HepG2 (cell line): Measurements from ENCODE around the gene PLVAP. TPM values are rescaled to one million over a fixed set of nuclear protein-coding genes. Genes with fewer than 3 reads are reported as not detected.

Source experiments
- ARNT2 ChIP-seq: sonication (generic); formaldehyde crosslinking; IDR thresholded peaks from 2 replicates; pipeline ENCODE4 v1.8.0; 2022; ENCODE audit warnings: mild to moderate bottlenecking, low read depth, missing genetic modification reagents, moderate library complexity
- ATAD3A ChIP-seq: sonication (generic); formaldehyde crosslinking; IDR thresholded peaks from 2 replicates; pipeline ENCODE4 v1.4.0; 2020; ENCODE audit warnings: missing genetic modification reagents
- CC2D1A ChIP-seq: sonication (generic); formaldehyde crosslinking; IDR thresholded peaks from 2 replicates; pipeline ENCODE4 v1.8.1; 2023; ENCODE audit warnings: mild to moderate bottlenecking, missing genetic modification reagents
- HNRNPUL1 ChIP-seq: fragments of 200-400 bp; formaldehyde crosslinking; IDR thresholded peaks from 2 replicates; pipeline ENCODE4 v1.6.1; 2017; ENCODE audit warnings: low read depth, mild to moderate bottlenecking, low read length, moderate library complexity
- IKZF1 ChIP-seq: fragments of 450-650 bp; IDR thresholded peaks from 2 replicates; pipeline ENCODE4 v1.7.1; 2016
- MAZ ChIP-seq, 2 experiments: sonication (generic) in 1 of 2; formaldehyde crosslinking in 1 of 2; IDR thresholded peaks; 2 replicates each; pipeline versions ENCODE4 v1.5.0 to v1.6.1; 2012 to 2020; ENCODE audit warnings: low read depth in 2 of 2, mild to moderate bottlenecking in 2 of 2, borderline replicate concordance in 1 of 2, improper control_type of control experiment in 1 of 2, low read length in 1 of 2, missing genetic modification reagents in 1 of 2, moderate library complexity in 1 of 2
- NR1H2 ChIP-seq: sonication (generic); formaldehyde crosslinking; IDR thresholded peaks from 2 replicates; pipeline ENCODE4 v1.8.1; 2022; ENCODE audit warnings: low read depth, missing genetic modification reagents, borderline replicate concordance
- SYNCRIP ChIP-seq: fragments of 200-400 bp; formaldehyde crosslinking; IDR thresholded peaks from 2 replicates; pipeline ENCODE4 v1.6.1; 2018; ENCODE audit warnings: mild to moderate bottlenecking, low read depth, low read length; ENCODE audit not compliant: insufficient read depth
- YEATS4 ChIP-seq: sonication (generic); formaldehyde crosslinking; IDR thresholded peaks from 2 replicates; pipeline ENCODE4 v1.4.0; 2020; ENCODE audit warnings: missing genetic modification reagents, borderline replicate concordance
- ZNF24 ChIP-seq: fragments of 450-650 bp; IDR thresholded peaks from 2 replicates; pipeline ENCODE4 v1.6.1; 2017; ENCODE audit warnings: antibody characterized with exemption, mild to moderate bottlenecking
- ZNF446 ChIP-seq: sonication (generic); formaldehyde crosslinking; IDR thresholded peaks from 2 replicates; pipeline ENCODE4 v1.5.0; 2020; ENCODE audit warnings: mild to moderate bottlenecking, missing genetic modification reagents
- ZNF768 ChIP-seq: sonication (generic); formaldehyde crosslinking; IDR thresholded peaks from 2 replicates; pipeline ENCODE4 v1.4.0; 2020; ENCODE audit warnings: missing genetic modification reagents
- ZNF776 ChIP-seq: sonication (generic); formaldehyde crosslinking; IDR thresholded peaks from 2 replicates; pipeline ENCODE4 v1.4.0; 2020; ENCODE audit warnings: mild to moderate bottlenecking, missing genetic modification reagents
- ZNF777 ChIP-seq: sonication (generic); formaldehyde crosslinking; IDR thresholded peaks from 2 replicates; pipeline ENCODE4 v1.4.0; 2020; ENCODE audit warnings: missing genetic modification reagents
- polyA plus RNA-seq, 8 experiments: library from polyadenylated mRNA; depleted of rRNA in 3 of 8; stranded (reverse) in 7 of 8; unstranded in 1 of 8; fragments of >200 nt; fragmentation: Illumina TruSeq in 4 of 8; extraction: Trizol in 4 of 8; gene quantifications; 2 replicates each; pipeline versions ENCODE4 v1.2.1 to v1.2.3, GENCODE V29; 2011 to 2016; ENCODE audit warnings: low read depth in 4 of 8, missing spikeins in 1 of 8, mixed read lengths in 1 of 8; ENCODE audit not compliant: insufficient read depth in 1 of 8
- total RNA-seq, 5 experiments: library from RNA; depleted of rRNA; stranded (reverse); fragments of >200 nt; fragmentation: Illumina TruSeq; extraction: Trizol; gene quantifications; 2 replicates each; pipeline ENCODE4 v1.2.3, GENCODE V29; 2016; ENCODE audit warnings: low read depth in 1 of 5
- TF ChIP-seq, protein P1 (sequence below): sonication (generic); formaldehyde crosslinking; IDR thresholded peaks from 2 replicates; pipeline ENCODE4 v1.4.0; 2020; ENCODE audit warnings: missing genetic modification reagents, borderline replicate concordance
- TF ChIP-seq, protein P2 (sequence below): sonication (generic); formaldehyde crosslinking; IDR thresholded peaks from 2 replicates; pipeline ENCODE4 v1.4.0; 2020; ENCODE audit warnings: missing genetic modification reagents; ENCODE audit errors: not compliant biosample characterization
- TF ChIP-seq, protein P3 (sequence below): sonication (generic); formaldehyde crosslinking; IDR thresholded peaks from 2 replicates; pipeline ENCODE4 v1.5.0; 2020; ENCODE audit warnings: mild to moderate bottlenecking, missing genetic modification reagents
- TF ChIP-seq, protein P4 (sequence below): sonication (generic); formaldehyde crosslinking; IDR thresholded peaks from 2 replicates; pipeline ENCODE4 v1.8.1; 2023; ENCODE audit warnings: mild to moderate bottlenecking, missing genetic modification reagents

PLVAP gene
- total and polyA plus RNA-seq, 2 of the 13 experiments (the other 11 are each of a cell fraction or from before 2014, with no cell fraction given) = 0.26 TPM; not detected in 1

DNA sequence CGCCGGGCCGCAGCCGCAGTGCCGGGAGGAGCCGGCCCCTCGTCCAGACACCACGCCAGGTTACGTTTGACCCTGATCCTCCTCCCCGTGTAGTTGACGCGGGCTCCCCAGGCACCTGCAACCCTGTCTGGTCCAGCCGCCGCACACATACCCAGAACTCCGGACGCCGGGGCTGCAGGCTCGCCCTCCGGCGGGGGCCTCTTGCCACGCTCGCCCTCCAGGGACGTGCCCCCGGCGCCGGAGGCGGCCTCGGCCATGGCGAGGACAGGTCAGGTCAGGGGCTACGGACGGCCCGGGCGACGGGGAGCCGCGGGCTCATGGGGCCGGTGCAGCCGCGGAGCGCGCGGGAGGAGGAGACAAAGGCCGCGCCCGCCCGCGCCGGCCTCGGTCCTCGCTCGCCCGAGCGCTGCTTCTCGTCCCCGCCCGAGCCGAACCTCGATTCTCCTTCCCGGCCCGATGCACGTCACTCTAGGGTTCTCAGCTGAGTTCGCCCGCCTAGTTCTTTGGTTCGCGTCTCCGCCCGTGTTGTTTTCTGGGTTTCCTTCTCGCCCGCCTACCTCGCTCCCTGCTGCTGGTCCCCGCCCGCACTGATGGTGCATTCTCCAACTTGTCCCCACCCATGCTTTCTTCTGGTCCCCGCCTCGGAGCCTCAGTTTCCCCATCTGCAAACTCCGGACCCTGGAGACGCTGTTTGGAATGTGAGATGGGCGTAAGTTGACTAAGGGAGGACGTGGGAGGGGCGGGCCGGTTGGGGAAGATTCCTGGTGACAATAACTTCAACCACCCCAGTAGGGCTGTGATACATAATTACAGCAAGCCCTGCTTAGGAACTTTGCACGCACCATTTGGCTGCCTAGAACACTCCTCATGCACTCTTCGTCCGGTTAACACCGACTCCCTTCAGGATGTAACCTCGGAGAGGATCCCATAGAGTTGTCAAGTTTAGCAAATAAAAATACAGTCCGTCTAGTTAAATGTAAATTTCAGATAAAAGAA lies 42.4 kb downstream of the PLVAP start, which contains the start of gene ANO8 (continued):
- TF ChIP-seq, protein P1, sequence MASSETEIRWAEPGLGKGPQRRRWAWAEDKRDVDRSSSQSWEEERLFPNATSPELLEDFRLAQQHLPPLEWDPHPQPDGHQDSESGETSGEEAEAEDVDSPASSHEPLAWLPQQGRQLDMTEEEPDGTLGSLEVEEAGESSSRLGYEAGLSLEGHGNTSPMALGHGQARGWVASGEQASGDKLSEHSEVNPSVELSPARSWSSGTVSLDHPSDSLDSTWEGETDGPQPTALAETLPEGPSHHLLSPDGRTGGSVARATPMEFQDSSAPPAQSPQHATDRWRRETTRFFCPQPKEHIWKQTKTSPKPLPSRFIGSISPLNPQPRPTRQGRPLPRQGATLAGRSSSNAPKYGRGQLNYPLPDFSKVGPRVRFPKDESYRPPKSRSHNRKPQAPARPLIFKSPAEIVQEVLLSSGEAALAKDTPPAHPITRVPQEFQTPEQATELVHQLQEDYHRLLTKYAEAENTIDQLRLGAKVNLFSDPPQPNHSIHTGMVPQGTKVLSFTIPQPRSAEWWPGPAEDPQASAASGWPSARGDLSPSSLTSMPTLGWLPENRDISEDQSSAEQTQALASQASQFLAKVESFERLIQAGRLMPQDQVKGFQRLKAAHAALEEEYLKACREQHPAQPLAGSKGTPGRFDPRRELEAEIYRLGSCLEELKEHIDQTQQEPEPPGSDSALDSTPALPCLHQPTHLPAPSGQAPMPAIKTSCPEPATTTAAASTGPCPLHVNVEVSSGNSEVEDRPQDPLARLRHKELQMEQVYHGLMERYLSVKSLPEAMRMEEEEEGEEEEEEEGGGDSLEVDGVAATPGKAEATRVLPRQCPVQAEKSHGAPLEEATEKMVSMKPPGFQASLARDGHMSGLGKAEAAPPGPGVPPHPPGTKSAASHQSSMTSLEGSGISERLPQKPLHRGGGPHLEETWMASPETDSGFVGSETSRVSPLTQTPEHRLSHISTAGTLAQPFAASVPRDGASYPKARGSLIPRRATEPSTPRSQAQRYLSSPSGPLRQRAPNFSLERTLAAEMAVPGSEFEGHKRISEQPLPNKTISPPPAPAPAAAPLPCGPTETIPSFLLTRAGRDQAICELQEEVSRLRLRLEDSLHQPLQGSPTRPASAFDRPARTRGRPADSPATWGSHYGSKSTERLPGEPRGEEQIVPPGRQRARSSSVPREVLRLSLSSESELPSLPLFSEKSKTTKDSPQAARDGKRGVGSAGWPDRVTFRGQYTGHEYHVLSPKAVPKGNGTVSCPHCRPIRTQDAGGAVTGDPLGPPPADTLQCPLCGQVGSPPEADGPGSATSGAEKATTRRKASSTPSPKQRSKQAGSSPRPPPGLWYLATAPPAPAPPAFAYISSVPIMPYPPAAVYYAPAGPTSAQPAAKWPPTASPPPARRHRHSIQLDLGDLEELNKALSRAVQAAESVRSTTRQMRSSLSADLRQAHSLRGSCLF (CRISPR knock-in tag) = no peak
- TF ChIP-seq, protein P2, sequence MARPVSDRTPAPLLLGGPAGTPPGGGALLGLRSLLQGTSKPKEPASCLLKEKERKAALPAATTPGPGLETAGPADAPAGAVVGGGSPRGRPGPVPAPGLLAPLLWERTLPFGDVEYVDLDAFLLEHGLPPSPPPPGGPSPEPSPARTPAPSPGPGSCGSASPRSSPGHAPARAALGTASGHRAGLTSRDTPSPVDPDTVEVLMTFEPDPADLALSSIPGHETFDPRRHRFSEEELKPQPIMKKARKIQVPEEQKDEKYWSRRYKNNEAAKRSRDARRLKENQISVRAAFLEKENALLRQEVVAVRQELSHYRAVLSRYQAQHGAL (CRISPR knock-in tag) = no peak
- TF ChIP-seq SYNCRIP (no peak), YEATS4 (CRISPR knock-in tag) (peak; percentile 88; the same call in 1 of the 2 replicates), CC2D1A (CRISPR knock-in tag) (no peak), ZNF768 (peak; percentile 70; the same call in 1 of the 2 replicates), HNRNPUL1 (no peak), ARNT2 (CRISPR knock-in tag) (peak; percentile 53; the same call in 1 of the 2 replicates), NR1H2 (CRISPR knock-in tag) (no peak), ZNF776 (peak; percentile 71), ATAD3A (CRISPR knock-in tag) (no peak), ZNF446 (CRISPR knock-in tag) (peak; percentile 70; the same call in 1 of the 2 replicates), ZNF777 (peak; percentile 57), IKZF1 (no peak), MAZ (IDR thresholded peaks at IDR 0.05; ENCODE audit: borderline replicate concordance, low read depth, low read length) (peak; percentile 25; the same call in 1 of the 2 replicates), MAZ (CRISPR knock-in tag; IDR thresholded peaks at IDR 0.05; ENCODE audit: low read depth) (peak; percentile 83), ZNF24 (0 out of 2 replicates have a peak, but pooled peaks have one; percentile 17)
- TF ChIP-seq, protein P3, sequence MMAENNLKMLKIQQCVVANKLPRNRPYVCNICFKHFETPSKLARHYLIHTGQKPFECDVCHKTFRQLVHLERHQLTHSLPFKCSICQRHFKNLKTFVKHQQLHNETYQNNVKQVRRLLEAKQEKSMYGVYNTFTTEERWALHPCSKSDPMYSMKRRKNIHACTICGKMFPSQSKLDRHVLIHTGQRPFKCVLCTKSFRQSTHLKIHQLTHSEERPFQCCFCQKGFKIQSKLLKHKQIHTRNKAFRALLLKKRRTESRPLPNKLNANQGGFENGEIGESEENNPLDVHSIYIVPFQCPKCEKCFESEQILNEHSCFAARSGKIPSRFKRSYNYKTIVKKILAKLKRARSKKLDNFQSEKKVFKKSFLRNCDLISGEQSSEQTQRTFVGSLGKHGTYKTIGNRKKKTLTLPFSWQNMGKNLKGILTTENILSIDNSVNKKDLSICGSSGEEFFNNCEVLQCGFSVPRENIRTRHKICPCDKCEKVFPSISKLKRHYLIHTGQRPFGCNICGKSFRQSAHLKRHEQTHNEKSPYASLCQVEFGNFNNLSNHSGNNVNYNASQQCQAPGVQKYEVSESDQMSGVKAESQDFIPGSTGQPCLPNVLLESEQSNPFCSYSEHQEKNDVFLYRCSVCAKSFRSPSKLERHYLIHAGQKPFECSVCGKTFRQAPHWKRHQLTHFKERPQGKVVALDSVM (CRISPR knock-in tag) = peak; percentile 88
- TF ChIP-seq, protein P4, sequence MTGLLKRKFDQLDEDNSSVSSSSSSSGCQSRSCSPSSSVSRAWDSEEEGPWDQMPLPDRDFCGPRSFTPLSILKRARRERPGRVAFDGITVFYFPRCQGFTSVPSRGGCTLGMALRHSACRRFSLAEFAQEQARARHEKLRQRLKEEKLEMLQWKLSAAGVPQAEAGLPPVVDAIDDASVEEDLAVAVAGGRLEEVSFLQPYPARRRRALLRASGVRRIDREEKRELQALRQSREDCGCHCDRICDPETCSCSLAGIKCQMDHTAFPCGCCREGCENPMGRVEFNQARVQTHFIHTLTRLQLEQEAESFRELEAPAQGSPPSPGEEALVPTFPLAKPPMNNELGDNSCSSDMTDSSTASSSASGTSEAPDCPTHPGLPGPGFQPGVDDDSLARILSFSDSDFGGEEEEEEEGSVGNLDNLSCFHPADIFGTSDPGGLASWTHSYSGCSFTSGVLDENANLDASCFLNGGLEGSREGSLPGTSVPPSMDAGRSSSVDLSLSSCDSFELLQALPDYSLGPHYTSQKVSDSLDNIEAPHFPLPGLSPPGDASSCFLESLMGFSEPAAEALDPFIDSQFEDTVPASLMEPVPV (CRISPR knock-in tag) = no peak
